GM23338 (cell line): Measurements from ENCODE around the gene ANKRD55.

Experiments used
- EZH2 ChIP-seq: fragments of 200-600 bp; sonication (generic); IDR thresholded peaks from one replicate; pipeline ENCODE4 v1.8.0; 2017; ENCODE audit warnings: antibody characterized with exemption, mild to moderate bottlenecking, low read depth; ENCODE audit not compliant: unreplicated experiment
- EZH2phosphoT487 ChIP-seq: fragments of 200-600 bp; sonication (generic); IDR thresholded peaks from one replicate; pipeline ENCODE4 v1.8.1; 2018; ENCODE audit warnings: antibody characterized with exemption; ENCODE audit not compliant: unreplicated experiment
- POLR2AphosphoS5 ChIP-seq: IDR thresholded peaks from 2 replicates; pipeline ENCODE4 v1.6.1; 2016; ENCODE audit warnings: antibody characterized with exemption, low read depth
- STAT1 ChIP-seq: IDR thresholded peaks from one replicate; pipeline ENCODE4 v1.6.1; 2016; ENCODE audit warnings: antibody characterized with exemption; ENCODE audit not compliant: unreplicated experiment
- TF ChIP-seq, protein P1 (sequence below), 2 experiments: fragments of 200-600 bp in 1 of 2; sonication (generic) in 1 of 2; conservative IDR thresholded peaks; 2 replicates each; pipeline versions ENCODE4 v1.5.1 to v1.6.1; 2016 to 2017; ENCODE audit warnings: antibody characterized with exemption in 2 of 2, low read depth in 2 of 2, mild to moderate bottlenecking in 2 of 2, moderate library complexity in 1 of 2
- TF ChIP-seq, protein P2 (sequence below): IDR thresholded peaks from one replicate; pipeline ENCODE4 v1.6.1; 2018; ENCODE audit warnings: antibody characterized with exemption; ENCODE audit not compliant: unreplicated experiment
- TF ChIP-seq, protein P3 (sequence below): IDR thresholded peaks from 2 replicates; pipeline ENCODE4 v1.6.1; 2016; ENCODE audit warnings: antibody characterized with exemption

DNA sequence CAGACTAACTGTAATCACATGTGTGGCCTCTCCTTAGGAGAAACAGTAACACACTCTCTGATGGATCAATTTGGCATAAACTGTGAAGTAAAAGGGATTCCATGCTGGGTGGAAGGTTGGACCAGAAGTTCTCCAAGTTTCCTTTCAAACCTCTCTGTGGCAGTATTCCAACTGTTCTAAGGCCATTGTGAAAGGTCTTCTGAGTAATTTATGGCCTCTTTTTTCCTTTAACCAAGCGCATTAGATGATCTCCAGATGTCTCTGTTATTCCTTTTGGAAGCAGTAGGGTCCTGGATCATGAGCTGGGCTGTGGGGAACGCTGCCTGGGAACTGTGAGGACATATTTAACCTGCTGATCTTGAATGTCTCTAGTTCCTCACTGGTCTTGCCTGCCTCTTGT is 157.8 kb downstream of the ANKRD55 start:
- TF ChIP-seq, protein P1, sequence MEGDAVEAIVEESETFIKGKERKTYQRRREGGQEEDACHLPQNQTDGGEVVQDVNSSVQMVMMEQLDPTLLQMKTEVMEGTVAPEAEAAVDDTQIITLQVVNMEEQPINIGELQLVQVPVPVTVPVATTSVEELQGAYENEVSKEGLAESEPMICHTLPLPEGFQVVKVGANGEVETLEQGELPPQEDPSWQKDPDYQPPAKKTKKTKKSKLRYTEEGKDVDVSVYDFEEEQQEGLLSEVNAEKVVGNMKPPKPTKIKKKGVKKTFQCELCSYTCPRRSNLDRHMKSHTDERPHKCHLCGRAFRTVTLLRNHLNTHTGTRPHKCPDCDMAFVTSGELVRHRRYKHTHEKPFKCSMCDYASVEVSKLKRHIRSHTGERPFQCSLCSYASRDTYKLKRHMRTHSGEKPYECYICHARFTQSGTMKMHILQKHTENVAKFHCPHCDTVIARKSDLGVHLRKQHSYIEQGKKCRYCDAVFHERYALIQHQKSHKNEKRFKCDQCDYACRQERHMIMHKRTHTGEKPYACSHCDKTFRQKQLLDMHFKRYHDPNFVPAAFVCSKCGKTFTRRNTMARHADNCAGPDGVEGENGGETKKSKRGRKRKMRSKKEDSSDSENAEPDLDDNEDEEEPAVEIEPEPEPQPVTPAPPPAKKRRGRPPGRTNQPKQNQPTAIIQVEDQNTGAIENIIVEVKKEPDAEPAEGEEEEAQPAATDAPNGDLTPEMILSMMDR (conservative IDR thresholded peaks at IDR 0.05; ENCODE audit: low read depth in 2 of 2), result no peak
- TF ChIP-seq, protein P2, sequence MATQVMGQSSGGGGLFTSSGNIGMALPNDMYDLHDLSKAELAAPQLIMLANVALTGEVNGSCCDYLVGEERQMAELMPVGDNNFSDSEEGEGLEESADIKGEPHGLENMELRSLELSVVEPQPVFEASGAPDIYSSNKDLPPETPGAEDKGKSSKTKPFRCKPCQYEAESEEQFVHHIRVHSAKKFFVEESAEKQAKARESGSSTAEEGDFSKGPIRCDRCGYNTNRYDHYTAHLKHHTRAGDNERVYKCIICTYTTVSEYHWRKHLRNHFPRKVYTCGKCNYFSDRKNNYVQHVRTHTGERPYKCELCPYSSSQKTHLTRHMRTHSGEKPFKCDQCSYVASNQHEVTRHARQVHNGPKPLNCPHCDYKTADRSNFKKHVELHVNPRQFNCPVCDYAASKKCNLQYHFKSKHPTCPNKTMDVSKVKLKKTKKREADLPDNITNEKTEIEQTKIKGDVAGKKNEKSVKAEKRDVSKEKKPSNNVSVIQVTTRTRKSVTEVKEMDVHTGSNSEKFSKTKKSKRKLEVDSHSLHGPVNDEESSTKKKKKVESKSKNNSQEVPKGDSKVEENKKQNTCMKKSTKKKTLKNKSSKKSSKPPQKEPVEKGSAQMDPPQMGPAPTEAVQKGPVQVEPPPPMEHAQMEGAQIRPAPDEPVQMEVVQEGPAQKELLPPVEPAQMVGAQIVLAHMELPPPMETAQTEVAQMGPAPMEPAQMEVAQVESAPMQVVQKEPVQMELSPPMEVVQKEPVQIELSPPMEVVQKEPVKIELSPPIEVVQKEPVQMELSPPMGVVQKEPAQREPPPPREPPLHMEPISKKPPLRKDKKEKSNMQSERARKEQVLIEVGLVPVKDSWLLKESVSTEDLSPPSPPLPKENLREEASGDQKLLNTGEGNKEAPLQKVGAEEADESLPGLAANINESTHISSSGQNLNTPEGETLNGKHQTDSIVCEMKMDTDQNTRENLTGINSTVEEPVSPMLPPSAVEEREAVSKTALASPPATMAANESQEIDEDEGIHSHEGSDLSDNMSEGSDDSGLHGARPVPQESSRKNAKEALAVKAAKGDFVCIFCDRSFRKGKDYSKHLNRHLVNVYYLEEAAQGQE, result no peak
- no peak for TF ChIP-seq EZH2
- TF ChIP-seq, protein P3, sequence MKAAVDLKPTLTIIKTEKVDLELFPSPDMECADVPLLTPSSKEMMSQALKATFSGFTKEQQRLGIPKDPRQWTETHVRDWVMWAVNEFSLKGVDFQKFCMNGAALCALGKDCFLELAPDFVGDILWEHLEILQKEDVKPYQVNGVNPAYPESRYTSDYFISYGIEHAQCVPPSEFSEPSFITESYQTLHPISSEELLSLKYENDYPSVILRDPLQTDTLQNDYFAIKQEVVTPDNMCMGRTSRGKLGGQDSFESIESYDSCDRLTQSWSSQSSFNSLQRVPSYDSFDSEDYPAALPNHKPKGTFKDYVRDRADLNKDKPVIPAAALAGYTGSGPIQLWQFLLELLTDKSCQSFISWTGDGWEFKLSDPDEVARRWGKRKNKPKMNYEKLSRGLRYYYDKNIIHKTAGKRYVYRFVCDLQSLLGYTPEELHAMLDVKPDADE, result no peak
- TF ChIP-seq POLR2AphosphoS5, result no peak
- TF ChIP-seq EZH2phosphoT487, result no peak
- no peak for TF ChIP-seq STAT1
